A673 (cell line): Measurements from ENCODE around the gene SEPTIN8.

Source experiments
- CTCF ChIP-seq: fragments of 300-800, 200-600 bp; sonication (generic); conservative IDR thresholded peaks from 2 replicates; pipeline ENCODE4 v1.5.1; 2017; ENCODE audit warnings: low read depth, mild to moderate bottlenecking, antibody characterized with exemption, low read length, moderate library complexity, mixed read lengths
- EZH2 ChIP-seq: fragments of 200-600 bp; sonication (generic); IDR thresholded peaks from 2 replicates; pipeline ENCODE4 v1.6.1; 2017; ENCODE audit warnings: borderline replicate concordance, low read depth, mild to moderate bottlenecking, mixed read lengths, antibody characterized with exemption, low read length; ENCODE audit not compliant: poor library complexity, severe bottlenecking

- no peak for TF ChIP-seq CTCF
- TF ChIP-seq EZH2, result no peak
These were observed 39.5 kb upstream of the SEPTIN8 start for GRCh38 chr5:132816554-132816953.
